GM12878 (cell line): Measurements from ENCODE around the gene PIK3R4. TPM values are rescaled to one million over a fixed set of nuclear protein-coding genes. Genes with fewer than 3 reads are reported as not detected.

Source experiments
- ATF7 ChIP-seq: fragments of 450-650 bp; IDR thresholded peaks from 2 replicates; pipeline ENCODE4 v1.6.1; 2016; ENCODE audit warnings: low read depth, mild to moderate bottlenecking
- EGR1 ChIP-seq, 2 experiments: IDR thresholded peaks; 1 replicate in 1 of 2; 2 replicates in 1 of 2; pipeline ENCODE4 v1.6.1; 2011 to 2012; ENCODE audit warnings: low read depth in 2 of 2, low read length in 2 of 2, borderline replicate concordance in 1 of 2, mild to moderate bottlenecking in 1 of 2, moderate library complexity in 1 of 2
- NKRF ChIP-seq: fragments of 450-650 bp; conservative IDR thresholded peaks from 2 replicates; pipeline ENCODE4 v1.6.1; 2017; ENCODE audit warnings: mild to moderate bottlenecking, moderate library complexity
- RCOR1 ChIP-seq: conservative IDR thresholded peaks from 2 replicates; pipeline ENCODE4 v1.6.1; 2012; ENCODE audit warnings: low read depth, low read length, improper control_type of control experiment
- WRNIP1 ChIP-seq: IDR thresholded peaks from 2 replicates; pipeline ENCODE4 v1.6.1; 2011; ENCODE audit warnings: low read depth, low read length, improper control_type of control experiment, borderline replicate concordance
- ZNF217 ChIP-seq: fragments of 450-650 bp; IDR thresholded peaks from 2 replicates; pipeline ENCODE4 v1.6.1; 2017; ENCODE audit warnings: antibody characterized with exemption, mild to moderate bottlenecking
- polyA plus RNA-seq, 11 experiments: library from polyadenylated mRNA; depleted of rRNA in 4 of 11; unstranded in 6 of 11; stranded (reverse) in 5 of 11; fragments of >200 nt; fragmentation: Nextera tagmentation in 4 of 11; fragmentation: Illumina TruSeq in 1 of 11; extraction: Ambion mirVana in 4 of 11; extraction: Trizol in 1 of 11; gene quantifications; 1 replicate in 1 of 11; 2 replicates in 10 of 11; pipeline versions ENCODE4 v1.2.1 to v1.2.3, GENCODE V29; 2011 to 2016; ENCODE audit warnings: inconsistent platforms in 2 of 11, missing spikeins in 2 of 11, low read depth in 1 of 11
- total RNA-seq, 4 experiments: library from RNA; depleted of rRNA in 3 of 4; stranded (reverse); fragments of >200 nt in 3 of 4; fragmentation: Illumina TruSeq in 1 of 4; extraction: Trizol in 1 of 4; gene quantifications; 2 replicates each; pipeline versions ENCODE4 v1.2.1 to v1.2.3, GENCODE V29; 2013 to 2021
- TF ChIP-seq, protein P1 (sequence below): IDR thresholded peaks from 2 replicates; pipeline ENCODE4 v1.6.1; 2012; ENCODE audit warnings: mild to moderate bottlenecking, low read depth, low read length
- TF ChIP-seq, protein P2 (sequence below): fragments of 450-650 bp; IDR thresholded peaks from 2 replicates; pipeline ENCODE4 v1.6.1; 2014; ENCODE audit warnings: mild to moderate bottlenecking
- TF ChIP-seq, protein P3 (sequence below): IDR thresholded peaks from 2 replicates; pipeline ENCODE4 v1.6.1; 2012; ENCODE audit warnings: improper control_type of control experiment, low read depth, low read length; ENCODE audit not compliant: insufficient replicate concordance

The PIK3R4 gene
- total and polyA plus RNA-seq, 10 of the 15 experiments (the other 5 are each of a cell fraction or from before 2014, with no cell fraction given) = 22.6 to 50.2 (median 31.1) TPM

- TF ChIP-seq NKRF (no peak), WRNIP1 (no peak), EGR1 (IDR thresholded peaks at IDR 0.05; ENCODE audit: borderline replicate concordance in 1 of 2, low read depth in 2 of 2, low read length in 2 of 2) (no peak), ATF7 (no peak), RCOR1 (no peak), ZNF217 (no peak)
- TF ChIP-seq, protein P1, sequence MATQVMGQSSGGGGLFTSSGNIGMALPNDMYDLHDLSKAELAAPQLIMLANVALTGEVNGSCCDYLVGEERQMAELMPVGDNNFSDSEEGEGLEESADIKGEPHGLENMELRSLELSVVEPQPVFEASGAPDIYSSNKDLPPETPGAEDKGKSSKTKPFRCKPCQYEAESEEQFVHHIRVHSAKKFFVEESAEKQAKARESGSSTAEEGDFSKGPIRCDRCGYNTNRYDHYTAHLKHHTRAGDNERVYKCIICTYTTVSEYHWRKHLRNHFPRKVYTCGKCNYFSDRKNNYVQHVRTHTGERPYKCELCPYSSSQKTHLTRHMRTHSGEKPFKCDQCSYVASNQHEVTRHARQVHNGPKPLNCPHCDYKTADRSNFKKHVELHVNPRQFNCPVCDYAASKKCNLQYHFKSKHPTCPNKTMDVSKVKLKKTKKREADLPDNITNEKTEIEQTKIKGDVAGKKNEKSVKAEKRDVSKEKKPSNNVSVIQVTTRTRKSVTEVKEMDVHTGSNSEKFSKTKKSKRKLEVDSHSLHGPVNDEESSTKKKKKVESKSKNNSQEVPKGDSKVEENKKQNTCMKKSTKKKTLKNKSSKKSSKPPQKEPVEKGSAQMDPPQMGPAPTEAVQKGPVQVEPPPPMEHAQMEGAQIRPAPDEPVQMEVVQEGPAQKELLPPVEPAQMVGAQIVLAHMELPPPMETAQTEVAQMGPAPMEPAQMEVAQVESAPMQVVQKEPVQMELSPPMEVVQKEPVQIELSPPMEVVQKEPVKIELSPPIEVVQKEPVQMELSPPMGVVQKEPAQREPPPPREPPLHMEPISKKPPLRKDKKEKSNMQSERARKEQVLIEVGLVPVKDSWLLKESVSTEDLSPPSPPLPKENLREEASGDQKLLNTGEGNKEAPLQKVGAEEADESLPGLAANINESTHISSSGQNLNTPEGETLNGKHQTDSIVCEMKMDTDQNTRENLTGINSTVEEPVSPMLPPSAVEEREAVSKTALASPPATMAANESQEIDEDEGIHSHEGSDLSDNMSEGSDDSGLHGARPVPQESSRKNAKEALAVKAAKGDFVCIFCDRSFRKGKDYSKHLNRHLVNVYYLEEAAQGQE = no peak
- TF ChIP-seq, protein P2, sequence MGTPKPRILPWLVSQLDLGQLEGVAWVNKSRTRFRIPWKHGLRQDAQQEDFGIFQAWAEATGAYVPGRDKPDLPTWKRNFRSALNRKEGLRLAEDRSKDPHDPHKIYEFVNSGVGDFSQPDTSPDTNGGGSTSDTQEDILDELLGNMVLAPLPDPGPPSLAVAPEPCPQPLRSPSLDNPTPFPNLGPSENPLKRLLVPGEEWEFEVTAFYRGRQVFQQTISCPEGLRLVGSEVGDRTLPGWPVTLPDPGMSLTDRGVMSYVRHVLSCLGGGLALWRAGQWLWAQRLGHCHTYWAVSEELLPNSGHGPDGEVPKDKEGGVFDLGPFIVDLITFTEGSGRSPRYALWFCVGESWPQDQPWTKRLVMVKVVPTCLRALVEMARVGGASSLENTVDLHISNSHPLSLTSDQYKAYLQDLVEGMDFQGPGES = no peak
- TF ChIP-seq, protein P3, sequence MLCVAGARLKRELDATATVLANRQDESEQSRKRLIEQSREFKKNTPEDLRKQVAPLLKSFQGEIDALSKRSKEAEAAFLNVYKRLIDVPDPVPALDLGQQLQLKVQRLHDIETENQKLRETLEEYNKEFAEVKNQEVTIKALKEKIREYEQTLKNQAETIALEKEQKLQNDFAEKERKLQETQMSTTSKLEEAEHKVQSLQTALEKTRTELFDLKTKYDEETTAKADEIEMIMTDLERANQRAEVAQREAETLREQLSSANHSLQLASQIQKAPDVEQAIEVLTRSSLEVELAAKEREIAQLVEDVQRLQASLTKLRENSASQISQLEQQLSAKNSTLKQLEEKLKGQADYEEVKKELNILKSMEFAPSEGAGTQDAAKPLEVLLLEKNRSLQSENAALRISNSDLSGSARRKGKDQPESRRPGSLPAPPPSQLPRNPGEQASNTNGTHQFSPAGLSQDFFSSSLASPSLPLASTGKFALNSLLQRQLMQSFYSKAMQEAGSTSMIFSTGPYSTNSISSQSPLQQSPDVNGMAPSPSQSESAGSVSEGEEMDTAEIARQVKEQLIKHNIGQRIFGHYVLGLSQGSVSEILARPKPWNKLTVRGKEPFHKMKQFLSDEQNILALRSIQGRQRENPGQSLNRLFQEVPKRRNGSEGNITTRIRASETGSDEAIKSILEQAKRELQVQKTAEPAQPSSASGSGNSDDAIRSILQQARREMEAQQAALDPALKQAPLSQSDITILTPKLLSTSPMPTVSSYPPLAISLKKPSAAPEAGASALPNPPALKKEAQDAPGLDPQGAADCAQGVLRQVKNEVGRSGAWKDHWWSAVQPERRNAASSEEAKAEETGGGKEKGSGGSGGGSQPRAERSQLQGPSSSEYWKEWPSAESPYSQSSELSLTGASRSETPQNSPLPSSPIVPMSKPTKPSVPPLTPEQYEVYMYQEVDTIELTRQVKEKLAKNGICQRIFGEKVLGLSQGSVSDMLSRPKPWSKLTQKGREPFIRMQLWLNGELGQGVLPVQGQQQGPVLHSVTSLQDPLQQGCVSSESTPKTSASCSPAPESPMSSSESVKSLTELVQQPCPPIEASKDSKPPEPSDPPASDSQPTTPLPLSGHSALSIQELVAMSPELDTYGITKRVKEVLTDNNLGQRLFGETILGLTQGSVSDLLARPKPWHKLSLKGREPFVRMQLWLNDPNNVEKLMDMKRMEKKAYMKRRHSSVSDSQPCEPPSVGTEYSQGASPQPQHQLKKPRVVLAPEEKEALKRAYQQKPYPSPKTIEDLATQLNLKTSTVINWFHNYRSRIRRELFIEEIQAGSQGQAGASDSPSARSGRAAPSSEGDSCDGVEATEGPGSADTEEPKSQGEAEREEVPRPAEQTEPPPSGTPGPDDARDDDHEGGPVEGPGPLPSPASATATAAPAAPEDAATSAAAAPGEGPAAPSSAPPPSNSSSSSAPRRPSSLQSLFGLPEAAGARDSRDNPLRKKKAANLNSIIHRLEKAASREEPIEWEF = no peak
- TF ChIP-seq, all 136 proteins: peak for 0
These were observed 92.5 kb downstream of the PIK3R4 start (continued) for GRCh38 chr3:130654091-130654490.
